GM12873 (cell line): ENCODE measurements around the gene SLC30A2.

Experiments
- CTCF ChIP-seq: IDR thresholded peaks from 2 replicates; pipeline ENCODE4 v1.5.1; 2012; ENCODE audit warnings: low read depth, mild to moderate bottlenecking, moderate library complexity, low read length, control low read depth; ENCODE audit not compliant: insufficient read depth; ENCODE audit errors: missing control alignments

Gene SLC30A2

GRCh38 chr1:25997828-25998761, 47.8 kb downstream of the SLC30A2 start, which contains the start of gene PAFAH2:
Gene PAFAH2, minus strand, starts transcription at chr1:25998063. Its CDS starts 7,247 bp downstream, at chr1:25990816.
- TF ChIP-seq CTCF: peak; percentile 98

- TF ChIP-seq CTCF: no peak
Observed at GRCh38 chr1:25996966-25997827, 48.7 kb downstream of the SLC30A2 start.

- TF ChIP-seq CTCF: no peak
Observed at GRCh38 chr1:25994402-25995150, 51.3 kb downstream of the SLC30A2 start.

GRCh38 chr1:25993197-25993951, 52.5 kb downstream of the SLC30A2 start:
- no peak for TF ChIP-seq CTCF

GRCh38 chr1:25992689-25993171, 53.2 kb downstream of the SLC30A2 start:
- no peak for TF ChIP-seq CTCF

- TF ChIP-seq CTCF: no peak
Observed at GRCh38 chr1:25991937-25992688, 53.8 kb downstream of the SLC30A2 start.
